HCT116 (cell line): Measurements from ENCODE around the gene DIO2. TPM values are rescaled to one million over a fixed set of nuclear protein-coding genes. Genes with fewer than 3 reads are reported as not detected.

Source experiments
- ATAC-seq: fragments of 200-7000 bp; cut with Tn5 transposase; 2 replicates; pipeline ENCODE4 v1.9.1; 2020; ENCODE audit warnings: mild to moderate bottlenecking, moderate library complexity
- BruUV-seq: library from RNA; stranded (reverse); fragments of 400-500 nt; replicated peaks from 2 replicates; lab custom pipeline; 2021; lab: Mats Ljungman, UMichigan
- CTCF ChIA-PET: fragments of 300-600 bp; sonication (Branson Sonifier 250); formaldehyde crosslinking; loops from one replicate; lab custom pipeline; 2021; ENCODE audit warnings: antibody characterized with exemption; lab: Charles Lee
- POLR2A ChIA-PET: fragments of 300-600, 350-600 bp; sonication (Branson Sonifier 250); formaldehyde crosslinking; loops from one replicate; lab custom pipeline; 2021; ENCODE audit warnings: antibody characterized with exemption; lab: Charles Lee
- RAD21 ChIA-PET, 2 experiments: fragments of 300-600 bp; sonication (Branson Sonifier 250); formaldehyde crosslinking; loops; one replicate each; lab custom pipeline; 2023; ENCODE audit warnings: low total read pairs in 2 of 2; ENCODE audit not compliant: uncharacterized antibody in 2 of 2, unreplicated experiment in 2 of 2, low non-redundant PET in 1 of 2; lab: Charles Lee
- DNase-seq: peaks from one replicate; pipeline ENCODE4 v3.0.0-alpha.2; 2010; ENCODE audit warnings: low read depth, low spot score
- H2AFZ ChIP-seq: fragments of 200-600 bp; shearing (Covaris generic), sonication (generic); 2 replicates; pipeline ENCODE4 v1.6.1; 2017; ENCODE audit warnings: low read depth, mixed run types, mixed read lengths, antibody characterized with exemption, low read length; ENCODE audit not compliant: poor library complexity, severe bottlenecking
- H3K27ac ChIP-seq: 2 replicates; pipeline ENCODE4 v1.5.1; 2012; ENCODE audit warnings: low read depth, low read length
- H3K27me3 ChIP-seq: fragments of 200-600 bp; sonication (generic); 2 replicates; pipeline ENCODE4 v1.6.1; 2016; ENCODE audit warnings: mixed run types, low read length, mixed read lengths; ENCODE audit not compliant: insufficient read depth
- H3K36me3 ChIP-seq, 2 experiments: fragments of 200-500 bp in 1 of 2; fragments of 200-600 bp in 1 of 2; sonication (Bioruptor generic) in 1 of 2; sonication (generic) in 1 of 2; 2 replicates each; pipeline versions ENCODE4 v1.5.1 to v1.6.1; 2014 to 2016; ENCODE audit warnings: low read length in 2 of 2, inconsistent platforms in 1 of 2, mixed read lengths in 1 of 2, mixed run types in 1 of 2; ENCODE audit not compliant: insufficient read depth in 2 of 2, control insufficient read depth in 1 of 2
- H3K4me1 ChIP-seq, 2 experiments: fragments of 200-600 bp in 1 of 2; sonication (generic) in 1 of 2; 2 replicates each; pipeline versions ENCODE4 v1.5.1 to v1.6.1; 2012 to 2017; ENCODE audit warnings: low read length in 2 of 2, inconsistent platforms in 1 of 2, mild to moderate bottlenecking in 1 of 2, mixed read lengths in 1 of 2, mixed run types in 1 of 2, moderate library complexity in 1 of 2; ENCODE audit not compliant: insufficient read depth in 2 of 2, control insufficient read depth in 1 of 2
- H3K4me2 ChIP-seq: fragments of 200-600 bp; sonication (generic); 2 replicates; pipeline ENCODE4 v1.6.1; 2017; ENCODE audit warnings: mixed run types, low read length, mixed read lengths
- H3K4me3 ChIP-seq, 2 experiments: fragments of 200-600 bp in 1 of 2; sonication (generic) in 1 of 2; replicated peaks in 1 of 2; 2 replicates each; pipeline ENCODE4 v1.5.1; 2011 to 2016; ENCODE audit warnings: low read length in 2 of 2, control low read depth in 1 of 2, low read depth in 1 of 2, mild to moderate bottlenecking in 1 of 2, mixed read lengths in 1 of 2, mixed run types in 1 of 2
- H3K79me2 ChIP-seq: fragments of 200-600 bp; sonication (generic); 2 replicates; pipeline ENCODE4 v1.6.1; 2017; ENCODE audit warnings: mild to moderate bottlenecking, mixed run types, low read length, moderate library complexity, mixed read lengths; ENCODE audit not compliant: insufficient read depth
- H3K9ac ChIP-seq: fragments of 200-600 bp; sonication (generic); 2 replicates; pipeline ENCODE4 v1.6.1; 2016; ENCODE audit warnings: low read length, mixed read lengths
- H3K9me2 ChIP-seq: fragments of 200-600 bp; sonication (generic), shearing (Covaris generic); 2 replicates; pipeline ENCODE4 v1.6.1; 2017; ENCODE audit warnings: mixed run types, mild to moderate bottlenecking, moderate library complexity; ENCODE audit not compliant: insufficient read depth
- H3K9me3 ChIP-seq, 2 experiments: fragments of 200-500 bp in 1 of 2; fragments of 200-600 bp in 1 of 2; sonication (Bioruptor generic) in 1 of 2; sonication (generic) in 1 of 2; 2 replicates each; pipeline ENCODE4 v1.6.1; 2014 to 2017; ENCODE audit warnings: low read length in 2 of 2, mixed read lengths in 2 of 2, inconsistent platforms in 1 of 2, low read depth in 1 of 2, mild to moderate bottlenecking in 1 of 2, mixed run types in 1 of 2, moderate library complexity in 1 of 2; ENCODE audit not compliant: control insufficient read depth in 1 of 2, insufficient read depth in 1 of 2
- H4K20me1 ChIP-seq: fragments of 200-600 bp; sonication (generic), shearing (Covaris generic); 2 replicates; pipeline ENCODE4 v1.6.1; 2017; ENCODE audit warnings: mixed run types, mild to moderate bottlenecking, moderate library complexity; ENCODE audit not compliant: insufficient read depth
- CEBPB ChIP-seq: IDR thresholded peaks from 2 replicates; pipeline ENCODE4 v1.6.1; 2012; ENCODE audit warnings: low read depth
- ELF1 ChIP-seq: IDR thresholded peaks from 2 replicates; pipeline ENCODE4 v1.6.1; 2012; ENCODE audit warnings: low read depth, borderline replicate concordance
- EZH2 ChIP-seq: fragments of 200-600 bp; sonication (generic); IDR thresholded peaks from 2 replicates; pipeline ENCODE4 v1.6.1; 2017; ENCODE audit warnings: antibody characterized with exemption, mixed run types
- EZH2phosphoT487 ChIP-seq: fragments of 200-600 bp; IDR thresholded peaks from 2 replicates; pipeline ENCODE4 v1.6.1; 2018; ENCODE audit warnings: antibody characterized with exemption, borderline replicate concordance
- FOSL1 ChIP-seq: IDR thresholded peaks from 2 replicates; pipeline ENCODE4 v1.6.1; 2012; ENCODE audit warnings: low read depth
- JUND ChIP-seq: IDR thresholded peaks from 2 replicates; pipeline ENCODE4 v1.6.1; 2012
- POLR2AphosphoS5 ChIP-seq: IDR thresholded peaks from 2 replicates; pipeline ENCODE4 v1.6.1; 2011; ENCODE audit warnings: mild to moderate bottlenecking, low read depth, low read length, moderate library complexity
- RAD21 ChIP-seq: IDR thresholded peaks from 2 replicates; pipeline ENCODE4 v1.6.1; 2012; ENCODE audit warnings: low read depth, mild to moderate bottlenecking
- SIN3A ChIP-seq: IDR thresholded peaks from 2 replicates; pipeline ENCODE4 v1.6.1; 2012; ENCODE audit warnings: low read depth
- SP1 ChIP-seq: IDR thresholded peaks from 2 replicates; pipeline ENCODE4 v1.6.1; 2012; ENCODE audit warnings: low read depth
- YY1 ChIP-seq: IDR thresholded peaks from 2 replicates; pipeline ENCODE4 v1.6.1; 2011; ENCODE audit warnings: low read length, low read depth, moderate library complexity, mild to moderate bottlenecking; ENCODE audit not compliant: insufficient replicate concordance; ENCODE audit errors: extremely low read depth
- ZFX ChIP-seq: fragments of 450-650 bp; IDR thresholded peaks from 2 replicates; pipeline ENCODE4 v1.6.1; 2017
- intact Hi-C: fragments of 100-400 bp; cut with micrococcal nuclease; formaldehyde crosslinking; loops from 2 replicates; pipeline ENCODE4 v1.10.0; 2022
- total RNA-seq: library from RNA; stranded (reverse); gene quantifications from one replicate; pipeline ENCODE4 v1.2.1, GENCODE V29; 2021; ENCODE audit not compliant: unreplicated experiment
- TF ChIP-seq, protein P1 (sequence below), 3 experiments: fragments of 200-600 bp in 1 of 3; sonication (generic) in 1 of 3; IDR thresholded peaks in 2 of 3; conservative IDR thresholded peaks in 1 of 3; 2 replicates each; pipeline ENCODE4 v1.5.1; 2012 to 2017; ENCODE audit warnings: low read depth in 2 of 3, low read length in 2 of 3, antibody characterized with exemption in 1 of 3, borderline replicate concordance in 1 of 3, control low read depth in 1 of 3, mild to moderate bottlenecking in 1 of 3, mixed read lengths in 1 of 3, mixed run types in 1 of 3, moderate library complexity in 1 of 3; ENCODE audit not compliant: insufficient read depth in 1 of 3
- TF ChIP-seq, protein P2 (sequence below): IDR thresholded peaks from 2 replicates; pipeline ENCODE4 v1.6.1; 2012; ENCODE audit warnings: low read depth
- TF ChIP-seq, protein P3 (sequence below): IDR thresholded peaks from 2 replicates; pipeline ENCODE4 v1.6.1; 2011; ENCODE audit warnings: mild to moderate bottlenecking, low read length, moderate library complexity; ENCODE audit not compliant: insufficient replicate concordance; ENCODE audit errors: extremely low read depth

Gene DIO2
- total RNA-seq, 1 experiment from 2014 or later, result 0.10 TPM

DNA sequence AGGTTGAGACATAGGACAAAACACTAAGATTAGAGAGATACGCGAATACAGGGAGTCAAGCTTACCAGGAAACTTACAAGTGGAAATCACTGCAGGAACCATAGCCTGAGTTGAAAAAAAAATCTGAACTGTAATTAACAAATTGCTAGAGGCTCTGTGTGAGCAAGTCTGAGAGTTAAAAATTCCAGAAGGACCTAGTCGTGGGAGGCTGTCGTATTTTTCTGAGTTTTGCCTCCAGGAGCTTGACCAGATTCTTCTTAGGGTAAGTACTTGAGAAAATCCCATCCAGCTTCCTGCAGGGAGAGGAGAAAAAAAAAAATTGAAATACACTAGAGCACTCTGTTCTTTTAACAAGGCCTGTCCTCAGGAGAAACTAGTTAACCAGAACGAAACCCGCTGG, 22.7 kb downstream of the DIO2 start:
- H4K20me1 ChIP-seq, result no peaks in the 10 kb centered on the region
- H3K36me3 ChIP-seq, result no peaks in the 10 kb centered on the region
- intact Hi-C loops, result no loop called here
- no peak for ATAC-seq
- POLR2A ChIA-PET, result no interaction called here
- H3K4me2 ChIP-seq, result no peak overlapping the region
- no peaks in the 10 kb centered on the region for H3K79me2 ChIP-seq
- no peaks in the 10 kb centered on the region for H3K27me3 ChIP-seq
- TF ChIP-seq EZH2phosphoT487 (no peak), JUND (no peak), EZH2 (no peak), POLR2AphosphoS5 (no peak), CEBPB (no peak), RAD21 (no peak), SIN3A (no peak), FOSL1 (no peak), SP1 (no peak), YY1 (no peak), ZFX (no peak), ELF1 (no peak)
- TF ChIP-seq, protein P1, sequence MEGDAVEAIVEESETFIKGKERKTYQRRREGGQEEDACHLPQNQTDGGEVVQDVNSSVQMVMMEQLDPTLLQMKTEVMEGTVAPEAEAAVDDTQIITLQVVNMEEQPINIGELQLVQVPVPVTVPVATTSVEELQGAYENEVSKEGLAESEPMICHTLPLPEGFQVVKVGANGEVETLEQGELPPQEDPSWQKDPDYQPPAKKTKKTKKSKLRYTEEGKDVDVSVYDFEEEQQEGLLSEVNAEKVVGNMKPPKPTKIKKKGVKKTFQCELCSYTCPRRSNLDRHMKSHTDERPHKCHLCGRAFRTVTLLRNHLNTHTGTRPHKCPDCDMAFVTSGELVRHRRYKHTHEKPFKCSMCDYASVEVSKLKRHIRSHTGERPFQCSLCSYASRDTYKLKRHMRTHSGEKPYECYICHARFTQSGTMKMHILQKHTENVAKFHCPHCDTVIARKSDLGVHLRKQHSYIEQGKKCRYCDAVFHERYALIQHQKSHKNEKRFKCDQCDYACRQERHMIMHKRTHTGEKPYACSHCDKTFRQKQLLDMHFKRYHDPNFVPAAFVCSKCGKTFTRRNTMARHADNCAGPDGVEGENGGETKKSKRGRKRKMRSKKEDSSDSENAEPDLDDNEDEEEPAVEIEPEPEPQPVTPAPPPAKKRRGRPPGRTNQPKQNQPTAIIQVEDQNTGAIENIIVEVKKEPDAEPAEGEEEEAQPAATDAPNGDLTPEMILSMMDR (IDR thresholded peaks at IDR 0.05 in 2 of 3, conservative IDR thresholded peaks at IDR 0.05 in 1 of 3; ENCODE audit: borderline replicate concordance in 1 of 3, insufficient read depth in 1 of 3, low read depth in 2 of 3, low read length in 2 of 3), result no peak
- TF ChIP-seq, protein P2, sequence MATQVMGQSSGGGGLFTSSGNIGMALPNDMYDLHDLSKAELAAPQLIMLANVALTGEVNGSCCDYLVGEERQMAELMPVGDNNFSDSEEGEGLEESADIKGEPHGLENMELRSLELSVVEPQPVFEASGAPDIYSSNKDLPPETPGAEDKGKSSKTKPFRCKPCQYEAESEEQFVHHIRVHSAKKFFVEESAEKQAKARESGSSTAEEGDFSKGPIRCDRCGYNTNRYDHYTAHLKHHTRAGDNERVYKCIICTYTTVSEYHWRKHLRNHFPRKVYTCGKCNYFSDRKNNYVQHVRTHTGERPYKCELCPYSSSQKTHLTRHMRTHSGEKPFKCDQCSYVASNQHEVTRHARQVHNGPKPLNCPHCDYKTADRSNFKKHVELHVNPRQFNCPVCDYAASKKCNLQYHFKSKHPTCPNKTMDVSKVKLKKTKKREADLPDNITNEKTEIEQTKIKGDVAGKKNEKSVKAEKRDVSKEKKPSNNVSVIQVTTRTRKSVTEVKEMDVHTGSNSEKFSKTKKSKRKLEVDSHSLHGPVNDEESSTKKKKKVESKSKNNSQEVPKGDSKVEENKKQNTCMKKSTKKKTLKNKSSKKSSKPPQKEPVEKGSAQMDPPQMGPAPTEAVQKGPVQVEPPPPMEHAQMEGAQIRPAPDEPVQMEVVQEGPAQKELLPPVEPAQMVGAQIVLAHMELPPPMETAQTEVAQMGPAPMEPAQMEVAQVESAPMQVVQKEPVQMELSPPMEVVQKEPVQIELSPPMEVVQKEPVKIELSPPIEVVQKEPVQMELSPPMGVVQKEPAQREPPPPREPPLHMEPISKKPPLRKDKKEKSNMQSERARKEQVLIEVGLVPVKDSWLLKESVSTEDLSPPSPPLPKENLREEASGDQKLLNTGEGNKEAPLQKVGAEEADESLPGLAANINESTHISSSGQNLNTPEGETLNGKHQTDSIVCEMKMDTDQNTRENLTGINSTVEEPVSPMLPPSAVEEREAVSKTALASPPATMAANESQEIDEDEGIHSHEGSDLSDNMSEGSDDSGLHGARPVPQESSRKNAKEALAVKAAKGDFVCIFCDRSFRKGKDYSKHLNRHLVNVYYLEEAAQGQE, result no peak
- TF ChIP-seq, protein P3, sequence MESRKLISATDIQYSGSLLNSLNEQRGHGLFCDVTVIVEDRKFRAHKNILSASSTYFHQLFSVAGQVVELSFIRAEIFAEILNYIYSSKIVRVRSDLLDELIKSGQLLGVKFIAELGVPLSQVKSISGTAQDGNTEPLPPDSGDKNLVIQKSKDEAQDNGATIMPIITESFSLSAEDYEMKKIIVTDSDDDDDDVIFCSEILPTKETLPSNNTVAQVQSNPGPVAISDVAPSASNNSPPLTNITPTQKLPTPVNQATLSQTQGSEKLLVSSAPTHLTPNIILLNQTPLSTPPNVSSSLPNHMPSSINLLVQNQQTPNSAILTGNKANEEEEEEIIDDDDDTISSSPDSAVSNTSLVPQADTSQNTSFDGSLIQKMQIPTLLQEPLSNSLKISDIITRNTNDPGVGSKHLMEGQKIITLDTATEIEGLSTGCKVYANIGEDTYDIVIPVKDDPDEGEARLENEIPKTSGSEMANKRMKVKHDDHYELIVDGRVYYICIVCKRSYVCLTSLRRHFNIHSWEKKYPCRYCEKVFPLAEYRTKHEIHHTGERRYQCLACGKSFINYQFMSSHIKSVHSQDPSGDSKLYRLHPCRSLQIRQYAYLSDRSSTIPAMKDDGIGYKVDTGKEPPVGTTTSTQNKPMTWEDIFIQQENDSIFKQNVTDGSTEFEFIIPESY, result no peak
- no peak overlapping the region for H3K4me3 ChIP-seq
- no peak overlapping the region for H2AFZ ChIP-seq
- no peak for DNase-seq
- H3K9me3 ChIP-seq, result no peaks in the 10 kb centered on the region
- RAD21 ChIA-PET, result no interaction called here
- CTCF ChIA-PET, result no interaction called here
- H3K4me1 ChIP-seq, result no peaks in the 10 kb centered on the region
- H3K9me2 ChIP-seq, result no peaks in the 10 kb centered on the region
- no TSS peak for BruUV-seq
- no peak overlapping the region for H3K27ac ChIP-seq
- H3K9ac ChIP-seq, result no peak overlapping the region
